SK-N-SH (cell line): ENCODE results near the gene UNC5B. TPM values are rescaled to one million over a fixed set of nuclear protein-coding genes. Genes with fewer than 3 reads are reported as not detected.

Experiments
- CTCF ChIA-PET: fragments of 300-600, 350-600 bp; formaldehyde crosslinking; extraction: SDS; loops from one replicate; lab custom pipeline; 2021; lab: Yijun Ruan, JAX
- POLR2A ChIA-PET: fragments of 350-600 bp; sonication (Branson Sonifier 250); formaldehyde crosslinking; extraction: SDS; loops from one replicate; lab custom pipeline; 2020; ENCODE audit warnings: antibody characterized with exemption, inconsistent platforms; lab: Yijun Ruan, JAX
- DNase-seq: peaks from one replicate; pipeline ENCODE4 v3.0.0; 2012
- H2AFZ ChIP-seq: fragments of 200-600 bp; sonication (generic); 2 replicates; pipeline ENCODE4 v1.8.1; 2016; ENCODE audit warnings: antibody characterized with exemption, mild to moderate bottlenecking, low read depth
- H3F3A ChIP-seq: fragments of 200-600 bp; sonication (generic); replicated peaks from 2 replicates; pipeline ENCODE3; 2016; ENCODE audit warnings: antibody characterized with exemption, mild to moderate bottlenecking; ENCODE audit not compliant: insufficient read depth
- H3K27ac ChIP-seq, 2 experiments: fragments of 200-500 bp in 1 of 2; fragments of 200-600 bp in 1 of 2; sonication (Bioruptor generic) in 1 of 2; sonication (generic), shearing (Covaris generic) in 1 of 2; 2 replicates each; pipeline versions ENCODE4 v1.5.1 to v1.6.1; 2014 to 2016; ENCODE audit warnings: low read depth in 2 of 2, inconsistent platforms in 1 of 2, low read length in 1 of 2, mild to moderate bottlenecking in 1 of 2, mixed read lengths in 1 of 2
- H3K27me3 ChIP-seq: fragments of 200-600 bp; sonication (generic), shearing (Covaris generic); 2 replicates; pipeline ENCODE4 v1.6.1; 2016; ENCODE audit warnings: mixed run types; ENCODE audit not compliant: insufficient read depth
- H3K36me3 ChIP-seq, 2 experiments: fragments of 200-500 bp in 1 of 2; fragments of 200-600 bp in 1 of 2; sonication (Bioruptor generic) in 1 of 2; sonication (generic) in 1 of 2; replicated peaks in 1 of 2; 2 replicates each; pipeline versions ENCODE3 to v1.5.1; 2014 to 2016; ENCODE audit warnings: low read length in 1 of 2, mild to moderate bottlenecking in 1 of 2; ENCODE audit not compliant: insufficient read depth in 2 of 2, control insufficient read depth in 1 of 2
- H3K4me1 ChIP-seq, 2 experiments: fragments of 200-500 bp in 1 of 2; fragments of 200-600 bp in 1 of 2; sonication (Bioruptor generic) in 1 of 2; sonication (generic), shearing (Covaris generic) in 1 of 2; 2 replicates each; pipeline versions ENCODE4 v1.5.1 to v1.6.1; 2014 to 2016; ENCODE audit warnings: low read depth in 1 of 2, low read length in 1 of 2, mixed run types in 1 of 2; ENCODE audit not compliant: insufficient read depth in 2 of 2, control insufficient read depth in 1 of 2
- H3K4me2 ChIP-seq: fragments of 200-600 bp; sonication (generic), shearing (Covaris generic); 2 replicates; pipeline ENCODE4 v1.6.1; 2017; ENCODE audit warnings: mixed run types
- H3K4me3 ChIP-seq, 2 experiments: fragments of 200-500 bp in 1 of 2; fragments of 200-600 bp in 1 of 2; sonication (Bioruptor generic) in 1 of 2; sonication (generic), shearing (Covaris generic) in 1 of 2; 2 replicates each; pipeline versions ENCODE4 v1.5.1 to v1.8.1; 2014 to 2016; ENCODE audit warnings: low read depth in 2 of 2, inconsistent platforms in 1 of 2, low read length in 1 of 2, mild to moderate bottlenecking in 1 of 2, mixed read lengths in 1 of 2, moderate library complexity in 1 of 2
- H3K79me2 ChIP-seq: fragments of 200-600 bp; sonication (generic); 2 replicates; pipeline ENCODE4 v1.8.1; 2017; ENCODE audit warnings: mild to moderate bottlenecking; ENCODE audit not compliant: insufficient read depth
- H3K9ac ChIP-seq: fragments of 200-600 bp; sonication (generic); 2 replicates; pipeline ENCODE4 v1.6.1; 2017; ENCODE audit warnings: mixed run types
- H3K9me2 ChIP-seq: fragments of 200-600 bp; sonication (generic); 2 replicates; pipeline ENCODE4 v1.6.1; 2017; ENCODE audit warnings: mixed run types
- H3K9me3 ChIP-seq: fragments of 200-600 bp; sonication (generic); 2 replicates; pipeline ENCODE4 v1.6.1; 2017; ENCODE audit warnings: mixed run types, mild to moderate bottlenecking, moderate library complexity
- H4K20me1 ChIP-seq: fragments of 200-600 bp; sonication (generic); 2 replicates; pipeline ENCODE4 v1.6.1; 2017; ENCODE audit warnings: mild to moderate bottlenecking, mixed run types; ENCODE audit not compliant: insufficient read depth
- EP300 ChIP-seq, 2 experiments: IDR thresholded peaks; 2 replicates each; pipeline versions ENCODE4 v1.4.0 to v1.6.1; 2012; ENCODE audit warnings: borderline replicate concordance in 1 of 2, low read depth in 1 of 2, low read length in 1 of 2
- FOXJ3 ChIP-seq: sonication (generic); formaldehyde crosslinking; IDR thresholded peaks from 2 replicates; pipeline ENCODE4 v1.5.1; 2020; ENCODE audit warnings: mild to moderate bottlenecking, missing genetic modification reagents
- GABPA ChIP-seq: IDR thresholded peaks from 2 replicates; pipeline ENCODE4 v1.4.0; 2012; ENCODE audit warnings: low read depth, mild to moderate bottlenecking
- GATA2 ChIP-seq: sonication (generic); formaldehyde crosslinking; IDR thresholded peaks from 2 replicates; pipeline ENCODE4 v1.5.0; 2020; ENCODE audit warnings: mild to moderate bottlenecking, missing genetic modification reagents
- MXI1 ChIP-seq: IDR thresholded peaks from 2 replicates; pipeline ENCODE4 v1.6.1; 2012; ENCODE audit warnings: mild to moderate bottlenecking, low read depth, low read length, improper control_type of control experiment
- RAD21 ChIP-seq: IDR thresholded peaks from 2 replicates; pipeline ENCODE4 v1.6.1; 2012; ENCODE audit warnings: mild to moderate bottlenecking, low read length
- RCOR1 ChIP-seq: fragments of 150-350 bp; IDR thresholded peaks from 2 replicates; pipeline ENCODE4 v1.6.1; 2017; ENCODE audit warnings: antibody characterized with exemption, low read length
- SIN3A ChIP-seq: IDR thresholded peaks from 2 replicates; pipeline ENCODE4 v1.6.1; 2012; ENCODE audit warnings: low read depth, mild to moderate bottlenecking, low read length, moderate library complexity, borderline replicate concordance
- SMC3 ChIP-seq: IDR thresholded peaks from 2 replicates; pipeline ENCODE4 v1.6.1; 2012; ENCODE audit warnings: low read depth, low read length, improper control_type of control experiment
- TCF12 ChIP-seq: IDR thresholded peaks from 2 replicates; pipeline ENCODE4 v1.4.0; 2012
- TEAD4 ChIP-seq: IDR thresholded peaks from 2 replicates; pipeline ENCODE4 v1.4.0; 2012; ENCODE audit warnings: mild to moderate bottlenecking, borderline replicate concordance; ENCODE audit not compliant: insufficient read depth
- WGBS: methylation state at CpG from one replicate; pipeline ENCODE4 v1.1.6; 2017; ENCODE audit warnings: low lambda C conversion rate; 5-methylcytosine and 5-hydroxymethylcytosine counted together
- polyA plus RNA-seq, 3 experiments: library from polyadenylated mRNA; depleted of rRNA; stranded (reverse); fragments of >200 nt; gene quantifications; 2 replicates each; pipeline ENCODE4 v1.2.3, GENCODE V29; 2012
- TF ChIP-seq, protein P1 (sequence below): IDR thresholded peaks from 2 replicates; pipeline ENCODE4 v1.6.1; 2012; ENCODE audit warnings: mild to moderate bottlenecking, low read depth, low read length, moderate library complexity
- TF ChIP-seq, protein P2 (sequence below): IDR thresholded peaks from 2 replicates; pipeline ENCODE4 v1.4.0; 2012; ENCODE audit warnings: low read depth, borderline replicate concordance
- TF ChIP-seq, protein P3 (sequence below): fragments of 150-350 bp; IDR thresholded peaks from 2 replicates; pipeline ENCODE4 v1.6.1; 2017; ENCODE audit warnings: antibody characterized with exemption, low read length, low read depth, borderline replicate concordance

UNC5B gene
- polyA plus RNA-seq, 1 of the 3 experiments (the other 2 are of a cell fraction) = 13.8 TPM

DNA sequence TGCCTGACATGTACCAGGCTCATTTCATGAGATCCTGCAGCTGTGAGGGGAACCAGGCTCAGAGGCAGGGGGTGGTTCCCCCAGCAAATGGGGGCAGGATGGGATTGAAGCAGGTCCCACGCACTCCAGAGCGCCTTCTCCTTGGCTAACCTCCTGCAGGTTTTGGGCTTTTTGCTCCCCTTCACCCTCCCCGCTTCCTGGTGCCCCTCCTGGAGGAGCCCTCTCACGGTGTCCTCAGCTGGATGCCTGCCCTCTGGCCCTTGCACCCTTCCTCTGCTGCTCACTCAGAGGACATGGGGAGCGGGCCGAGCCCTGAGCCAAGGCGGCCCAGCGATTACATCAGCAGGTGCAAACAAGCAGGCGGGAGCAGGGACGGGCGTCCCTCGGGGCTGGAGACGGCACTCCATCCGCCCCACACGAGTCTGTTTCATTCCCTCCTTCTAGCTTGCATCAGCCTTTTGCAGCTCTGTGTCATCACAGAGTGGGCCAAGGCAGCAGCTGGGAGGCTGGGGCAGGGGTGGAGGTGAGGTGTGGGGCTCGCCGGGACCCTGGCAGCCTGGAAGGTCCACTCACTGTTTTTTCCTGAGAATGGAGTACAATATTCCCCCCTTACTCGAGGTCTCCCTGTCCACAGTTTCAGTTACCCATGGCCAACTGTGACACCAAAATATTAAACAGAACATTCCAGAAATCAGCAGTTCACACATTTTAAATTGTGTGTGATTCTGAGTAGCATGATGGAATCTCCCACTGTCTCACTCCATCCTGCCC is 54.0 kb downstream of the UNC5B start:
- peaks cover 42% of the 10 kb centered on the region; the same call in 1 of the 2 replicates for H4K20me1 ChIP-seq
- no peaks in the 10 kb centered on the region for H3K27me3 ChIP-seq
- peaks cover 45 to 95% of the 10 kb centered on the region in 2 experiments for H3K4me1 ChIP-seq
- H3K27ac ChIP-seq = peak overlapping the region; percentile 56 to 94
- peaks cover 78% of the 10 kb centered on the region for H3K79me2 ChIP-seq
- no peaks in the 10 kb centered on the region for H3K36me3 ChIP-seq
- WGBS = 48% methylated on average over 12 of the region's 18 CpGs
- DNase-seq = peak; percentile 76
- CTCF ChIA-PET = interaction anchor here (0.5 to 10.4 kb wide), 12 partner anchors 13 to 363 kb away, joined by 3 to 139 read pairs (median 6); partner anchors contain the start of gene UNC5B
- H2AFZ ChIP-seq = no peak overlapping the region
- H3K4me2 ChIP-seq = peak overlapping the region; percentile 37; the same call in 1 of the 2 replicates
- peaks cover 28% of the 10 kb centered on the region for H3F3A ChIP-seq
- peak overlapping the region; percentile 15; the same call in 1 of the 2 replicates for H3K9ac ChIP-seq
- no peak overlapping the region for H3K4me3 ChIP-seq
- H3K9me2 ChIP-seq = no peaks in the 10 kb centered on the region
- TF ChIP-seq, protein P1, sequence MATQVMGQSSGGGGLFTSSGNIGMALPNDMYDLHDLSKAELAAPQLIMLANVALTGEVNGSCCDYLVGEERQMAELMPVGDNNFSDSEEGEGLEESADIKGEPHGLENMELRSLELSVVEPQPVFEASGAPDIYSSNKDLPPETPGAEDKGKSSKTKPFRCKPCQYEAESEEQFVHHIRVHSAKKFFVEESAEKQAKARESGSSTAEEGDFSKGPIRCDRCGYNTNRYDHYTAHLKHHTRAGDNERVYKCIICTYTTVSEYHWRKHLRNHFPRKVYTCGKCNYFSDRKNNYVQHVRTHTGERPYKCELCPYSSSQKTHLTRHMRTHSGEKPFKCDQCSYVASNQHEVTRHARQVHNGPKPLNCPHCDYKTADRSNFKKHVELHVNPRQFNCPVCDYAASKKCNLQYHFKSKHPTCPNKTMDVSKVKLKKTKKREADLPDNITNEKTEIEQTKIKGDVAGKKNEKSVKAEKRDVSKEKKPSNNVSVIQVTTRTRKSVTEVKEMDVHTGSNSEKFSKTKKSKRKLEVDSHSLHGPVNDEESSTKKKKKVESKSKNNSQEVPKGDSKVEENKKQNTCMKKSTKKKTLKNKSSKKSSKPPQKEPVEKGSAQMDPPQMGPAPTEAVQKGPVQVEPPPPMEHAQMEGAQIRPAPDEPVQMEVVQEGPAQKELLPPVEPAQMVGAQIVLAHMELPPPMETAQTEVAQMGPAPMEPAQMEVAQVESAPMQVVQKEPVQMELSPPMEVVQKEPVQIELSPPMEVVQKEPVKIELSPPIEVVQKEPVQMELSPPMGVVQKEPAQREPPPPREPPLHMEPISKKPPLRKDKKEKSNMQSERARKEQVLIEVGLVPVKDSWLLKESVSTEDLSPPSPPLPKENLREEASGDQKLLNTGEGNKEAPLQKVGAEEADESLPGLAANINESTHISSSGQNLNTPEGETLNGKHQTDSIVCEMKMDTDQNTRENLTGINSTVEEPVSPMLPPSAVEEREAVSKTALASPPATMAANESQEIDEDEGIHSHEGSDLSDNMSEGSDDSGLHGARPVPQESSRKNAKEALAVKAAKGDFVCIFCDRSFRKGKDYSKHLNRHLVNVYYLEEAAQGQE = no peak
- TF ChIP-seq RAD21 (no peak; the same call in 1 of the 2 replicates), RCOR1 (peak; percentile 58; the same call in 1 of the 2 replicates), MXI1 (peak; percentile 49; the same call in 1 of the 2 replicates), TEAD4 (no peak), SIN3A (no peak), SMC3 (peak; percentile 1; the same call in 1 of the 2 replicates), GABPA (no peak), GATA2 (peak; percentile 93), TCF12 (peak; percentile 6; the same call in 1 of the 2 replicates), EP300 (IDR thresholded peaks at IDR 0.05; ENCODE audit: borderline replicate concordance in 1 of 2, low read depth in 1 of 2, low read length in 1 of 2) (peak in 1 of 2 experiments; percentile 75; a peak in 2 of 4 replicates), FOXJ3 (peak; percentile 85)
- TF ChIP-seq, protein P2, sequence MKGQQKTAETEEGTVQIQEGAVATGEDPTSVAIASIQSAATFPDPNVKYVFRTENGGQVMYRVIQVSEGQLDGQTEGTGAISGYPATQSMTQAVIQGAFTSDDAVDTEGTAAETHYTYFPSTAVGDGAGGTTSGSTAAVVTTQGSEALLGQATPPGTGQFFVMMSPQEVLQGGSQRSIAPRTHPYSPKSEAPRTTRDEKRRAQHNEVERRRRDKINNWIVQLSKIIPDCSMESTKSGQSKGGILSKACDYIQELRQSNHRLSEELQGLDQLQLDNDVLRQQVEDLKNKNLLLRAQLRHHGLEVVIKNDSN = no peak
- TF ChIP-seq, protein P3, sequence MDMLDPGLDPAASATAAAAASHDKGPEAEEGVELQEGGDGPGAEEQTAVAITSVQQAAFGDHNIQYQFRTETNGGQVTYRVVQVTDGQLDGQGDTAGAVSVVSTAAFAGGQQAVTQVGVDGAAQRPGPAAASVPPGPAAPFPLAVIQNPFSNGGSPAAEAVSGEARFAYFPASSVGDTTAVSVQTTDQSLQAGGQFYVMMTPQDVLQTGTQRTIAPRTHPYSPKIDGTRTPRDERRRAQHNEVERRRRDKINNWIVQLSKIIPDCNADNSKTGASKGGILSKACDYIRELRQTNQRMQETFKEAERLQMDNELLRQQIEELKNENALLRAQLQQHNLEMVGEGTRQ = no peak
- H3K9me3 ChIP-seq = no peaks in the 10 kb centered on the region
- POLR2A ChIA-PET = interaction anchor here (0.9 to 5.8 kb wide), 8 partner anchors 10 to 51 kb away, joined by 3 to 39 read pairs (median 4); no protein-coding TSS in a partner anchor
